HepG2 (cell line): ENCODE measurements around the gene ABHD1. TPM values are rescaled to one million over a fixed set of nuclear protein-coding genes. Genes with fewer than 3 reads are reported as not detected.

Experiments used
- MTA1 ChIP-seq: sonication (generic); formaldehyde crosslinking; IDR thresholded peaks from 2 replicates; pipeline ENCODE4 v1.4.0; 2020; ENCODE audit warnings: missing genetic modification reagents, mild to moderate bottlenecking, borderline replicate concordance
- NR2F2 ChIP-seq: IDR thresholded peaks from 2 replicates; pipeline ENCODE4 v1.6.1; 2012; ENCODE audit warnings: low read depth, inconsistent platforms, borderline replicate concordance
- RARA ChIP-seq: IDR thresholded peaks from 2 replicates; pipeline ENCODE4 v1.6.1; 2016; ENCODE audit warnings: missing genetic modification reagents, missing compliant biosample characterization
- SMAD1 ChIP-seq: sonication (generic); formaldehyde crosslinking; IDR thresholded peaks from 2 replicates; pipeline ENCODE4 v1.4.0; 2020; ENCODE audit warnings: missing genetic modification reagents, low read depth, mild to moderate bottlenecking, borderline replicate concordance
- TAF1 ChIP-seq: sonication (generic); formaldehyde crosslinking; IDR thresholded peaks from 2 replicates; pipeline ENCODE4 v1.4.0; 2020; ENCODE audit warnings: missing genetic modification reagents
- ZBTB7B ChIP-seq: sonication (generic); formaldehyde crosslinking; IDR thresholded peaks from 2 replicates; pipeline ENCODE4 v1.4.0; 2020; ENCODE audit warnings: missing genetic modification reagents
- ZMYM2 ChIP-seq: sonication (generic); formaldehyde crosslinking; IDR thresholded peaks from 2 replicates; pipeline ENCODE4 v1.8.0; 2022; ENCODE audit warnings: mild to moderate bottlenecking, missing genetic modification reagents
- ZNF772 ChIP-seq: sonication (generic); formaldehyde crosslinking; IDR thresholded peaks from 2 replicates; pipeline ENCODE4 v1.5.0; 2020; ENCODE audit warnings: mild to moderate bottlenecking, missing genetic modification reagents
- polyA plus RNA-seq, 8 experiments: library from polyadenylated mRNA; depleted of rRNA in 3 of 8; stranded (reverse) in 7 of 8; unstranded in 1 of 8; fragments of >200 nt; fragmentation: Illumina TruSeq in 4 of 8; extraction: Trizol in 4 of 8; gene quantifications; 2 replicates each; pipeline versions ENCODE4 v1.2.1 to v1.2.3, GENCODE V29; 2011 to 2016; ENCODE audit warnings: low read depth in 4 of 8, missing spikeins in 1 of 8, mixed read lengths in 1 of 8; ENCODE audit not compliant: insufficient read depth in 1 of 8
- total RNA-seq, 5 experiments: library from RNA; depleted of rRNA; stranded (reverse); fragments of >200 nt; fragmentation: Illumina TruSeq; extraction: Trizol; gene quantifications; 2 replicates each; pipeline ENCODE4 v1.2.3, GENCODE V29; 2016; ENCODE audit warnings: low read depth in 1 of 5
- TF ChIP-seq, protein P1 (sequence below), 2 experiments: sonication (generic) in 1 of 2; formaldehyde crosslinking in 1 of 2; IDR thresholded peaks; 2 replicates each; pipeline versions ENCODE4 v1.4.0 to v1.6.1; 2016 to 2020; ENCODE audit warnings: borderline replicate concordance in 1 of 2, low read depth in 1 of 2, mild to moderate bottlenecking in 1 of 2, missing genetic modification reagents in 1 of 2
- TF ChIP-seq, protein P2 (sequence below), 2 experiments: sonication (generic) in 1 of 2; formaldehyde crosslinking in 1 of 2; IDR thresholded peaks; 2 replicates each; pipeline versions ENCODE4 v1.6.1 to v1.9.0; 2014 to 2022; ENCODE audit warnings: antibody characterized with exemption in 1 of 2, borderline replicate concordance in 1 of 2, inconsistent platforms in 1 of 2, low read depth in 1 of 2, missing genetic modification reagents in 1 of 2
- TF ChIP-seq, protein P3 (sequence below): IDR thresholded peaks from 2 replicates; pipeline ENCODE4 v1.6.1; 2016; ENCODE audit warnings: missing genetic modification reagents, missing compliant biosample characterization

ABHD1 gene
- total and polyA plus RNA-seq, 2 of the 13 experiments (the other 11 are each of a cell fraction or from before 2014, with no cell fraction given): 0.04 to 0.81 TPM

DNA sequence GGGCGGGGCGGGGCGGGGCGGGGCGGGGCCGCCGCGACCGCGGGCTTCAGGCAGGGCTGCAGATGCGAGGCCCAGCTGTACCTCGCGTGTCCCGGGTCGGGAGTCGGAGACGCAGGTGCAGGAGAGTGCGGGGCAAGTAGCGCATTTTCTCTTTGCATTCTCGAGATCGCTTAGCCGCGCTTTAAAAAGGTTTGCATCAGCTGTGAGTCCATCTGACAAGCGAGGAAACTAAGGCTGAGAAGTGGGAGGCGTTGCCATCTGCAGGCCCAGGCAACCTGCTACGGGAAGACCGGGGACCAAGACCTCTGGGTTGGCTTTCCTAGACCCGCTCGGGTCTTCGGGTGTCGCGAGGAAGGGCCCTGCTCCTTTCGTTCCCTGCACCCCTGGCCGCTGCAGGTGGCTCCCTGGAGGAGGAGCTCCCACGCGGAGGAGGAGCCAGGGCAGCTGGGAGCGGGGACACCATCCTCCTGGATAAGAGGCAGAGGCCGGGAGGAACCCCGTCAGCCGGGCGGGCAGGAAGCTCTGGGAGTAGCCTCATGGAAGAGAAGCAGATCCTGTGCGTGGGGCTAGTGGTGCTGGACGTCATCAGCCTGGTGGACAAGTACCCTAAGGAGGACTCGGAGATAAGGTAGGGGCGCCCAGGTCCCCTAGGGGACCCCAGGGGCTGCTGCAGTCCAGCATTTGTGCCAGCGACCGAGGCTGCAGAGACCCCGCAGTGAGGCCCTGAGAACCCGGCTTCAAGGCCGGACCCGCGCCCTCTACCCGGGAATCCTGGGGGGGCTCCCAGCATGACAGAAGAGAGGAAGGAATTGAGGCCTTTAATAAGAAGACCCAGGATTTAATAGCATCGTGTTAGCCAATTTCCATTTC, 36.7 kb upstream of the ABHD1 start, which contains the start of gene KHK (continued):
- TF ChIP-seq, protein P1, sequence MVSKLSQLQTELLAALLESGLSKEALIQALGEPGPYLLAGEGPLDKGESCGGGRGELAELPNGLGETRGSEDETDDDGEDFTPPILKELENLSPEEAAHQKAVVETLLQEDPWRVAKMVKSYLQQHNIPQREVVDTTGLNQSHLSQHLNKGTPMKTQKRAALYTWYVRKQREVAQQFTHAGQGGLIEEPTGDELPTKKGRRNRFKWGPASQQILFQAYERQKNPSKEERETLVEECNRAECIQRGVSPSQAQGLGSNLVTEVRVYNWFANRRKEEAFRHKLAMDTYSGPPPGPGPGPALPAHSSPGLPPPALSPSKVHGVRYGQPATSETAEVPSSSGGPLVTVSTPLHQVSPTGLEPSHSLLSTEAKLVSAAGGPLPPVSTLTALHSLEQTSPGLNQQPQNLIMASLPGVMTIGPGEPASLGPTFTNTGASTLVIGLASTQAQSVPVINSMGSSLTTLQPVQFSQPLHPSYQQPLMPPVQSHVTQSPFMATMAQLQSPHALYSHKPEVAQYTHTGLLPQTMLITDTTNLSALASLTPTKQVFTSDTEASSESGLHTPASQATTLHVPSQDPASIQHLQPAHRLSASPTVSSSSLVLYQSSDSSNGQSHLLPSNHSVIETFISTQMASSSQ (IDR thresholded peaks at IDR 0.05; ENCODE audit: low read depth): peak; percentile 30; the same call in 1 of the 2 replicates
- TF ChIP-seq, protein P1 (CRISPR knock-in tag; IDR thresholded peaks at IDR 0.05; ENCODE audit: borderline replicate concordance): 0 out of 2 replicates have a peak, but pooled peaks have one; percentile 0
- TF ChIP-seq NR2F2 (peak; percentile 53; the same call in 1 of the 2 replicates), SMAD1 (CRISPR knock-in tag) (peak; percentile 39; the same call in 1 of the 2 replicates), ZNF772 (CRISPR knock-in tag) (no peak), RARA (CRISPR knock-in tag) (0 out of 2 replicates have a peak, but pooled peaks have one; percentile 3), ZMYM2 (peak; percentile 72; the same call in 1 of the 2 replicates), ZBTB7B (CRISPR knock-in tag) (peak; percentile 34; the same call in 1 of the 2 replicates), TAF1 (CRISPR knock-in tag) (peak; percentile 68), MTA1 (CRISPR knock-in tag) (0 out of 2 replicates have a peak, but pooled peaks have one; percentile 8)
- TF ChIP-seq, protein P2, sequence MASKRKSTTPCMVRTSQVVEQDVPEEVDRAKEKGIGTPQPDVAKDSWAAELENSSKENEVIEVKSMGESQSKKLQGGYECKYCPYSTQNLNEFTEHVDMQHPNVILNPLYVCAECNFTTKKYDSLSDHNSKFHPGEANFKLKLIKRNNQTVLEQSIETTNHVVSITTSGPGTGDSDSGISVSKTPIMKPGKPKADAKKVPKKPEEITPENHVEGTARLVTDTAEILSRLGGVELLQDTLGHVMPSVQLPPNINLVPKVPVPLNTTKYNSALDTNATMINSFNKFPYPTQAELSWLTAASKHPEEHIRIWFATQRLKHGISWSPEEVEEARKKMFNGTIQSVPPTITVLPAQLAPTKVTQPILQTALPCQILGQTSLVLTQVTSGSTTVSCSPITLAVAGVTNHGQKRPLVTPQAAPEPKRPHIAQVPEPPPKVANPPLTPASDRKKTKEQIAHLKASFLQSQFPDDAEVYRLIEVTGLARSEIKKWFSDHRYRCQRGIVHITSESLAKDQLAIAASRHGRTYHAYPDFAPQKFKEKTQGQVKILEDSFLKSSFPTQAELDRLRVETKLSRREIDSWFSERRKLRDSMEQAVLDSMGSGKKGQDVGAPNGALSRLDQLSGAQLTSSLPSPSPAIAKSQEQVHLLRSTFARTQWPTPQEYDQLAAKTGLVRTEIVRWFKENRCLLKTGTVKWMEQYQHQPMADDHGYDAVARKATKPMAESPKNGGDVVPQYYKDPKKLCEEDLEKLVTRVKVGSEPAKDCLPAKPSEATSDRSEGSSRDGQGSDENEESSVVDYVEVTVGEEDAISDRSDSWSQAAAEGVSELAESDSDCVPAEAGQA (IDR thresholded peaks at IDR 0.05; ENCODE audit: low read depth): 0 out of 2 replicates have a peak, but pooled peaks have one; percentile 10
- TF ChIP-seq, protein P2 (CRISPR knock-in tag; IDR thresholded peaks at IDR 0.05; ENCODE audit: borderline replicate concordance): no peak
- TF ChIP-seq, protein P3, sequence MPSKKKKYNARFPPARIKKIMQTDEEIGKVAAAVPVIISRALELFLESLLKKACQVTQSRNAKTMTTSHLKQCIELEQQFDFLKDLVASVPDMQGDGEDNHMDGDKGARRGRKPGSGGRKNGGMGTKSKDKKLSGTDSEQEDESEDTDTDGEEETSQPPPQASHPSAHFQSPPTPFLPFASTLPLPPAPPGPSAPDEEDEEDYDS: peak; percentile 93
